GM19099 (cell line): ENCODE measurements around the gene PRRX1.

ENCODE experiments used
- POLR2A ChIP-seq: IDR thresholded peaks from 3 replicates; pipeline ENCODE4 v1.6.1; 2011; ENCODE audit warnings: low read depth; ENCODE audit not compliant: insufficient read length; ENCODE audit errors: extremely low read depth

PRRX1 gene

DNA sequence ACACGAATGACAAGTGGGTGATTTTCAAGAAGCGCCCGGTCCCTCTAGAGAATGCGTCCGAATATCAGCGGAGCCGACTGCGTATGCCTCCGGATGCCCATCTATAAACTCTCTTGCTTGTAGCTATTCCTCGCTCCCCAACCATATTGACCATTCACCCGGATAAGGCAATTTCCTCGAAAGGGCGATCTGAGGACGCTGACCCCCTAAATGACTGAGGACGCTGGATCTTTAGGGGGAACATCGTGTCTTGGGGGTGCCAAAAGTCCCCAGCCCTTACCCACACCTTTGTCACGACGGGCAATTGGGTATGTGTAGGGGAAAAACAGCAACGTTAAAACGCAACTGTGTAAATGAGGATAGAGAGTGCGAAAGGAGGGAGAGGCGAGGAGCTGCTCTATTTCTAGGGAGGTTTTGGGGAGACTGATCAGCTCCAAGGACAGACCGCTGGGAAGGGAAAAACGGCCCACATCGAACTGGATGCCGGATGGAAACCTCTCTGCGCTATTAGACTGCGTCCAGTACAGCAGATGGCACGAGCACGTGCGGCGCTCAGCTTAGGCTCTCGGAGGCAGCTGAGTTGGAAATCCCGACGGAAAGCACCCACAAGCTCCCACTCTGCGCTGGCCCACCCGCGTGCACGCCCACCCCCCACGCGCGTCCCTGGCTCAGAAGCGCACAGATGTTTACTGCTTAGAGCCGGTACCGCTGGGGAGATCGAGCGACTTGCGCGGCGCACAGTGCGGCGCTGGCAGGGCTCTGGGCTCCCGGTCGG is 2.9 kb upstream of the PRRX1 start:
- no peak for TF ChIP-seq POLR2A

GRCh38 chr1:170661646-170662411 is 2.1 kb upstream of the PRRX1 start:
- TF ChIP-seq POLR2A = no peak

GRCh38 chr1:170662561-170663403 is 1.1 kb upstream of the PRRX1 start:
- no peak for TF ChIP-seq POLR2A

GRCh38 chr1:170663404-170664092 is 383 bp upstream of the PRRX1 start:
- TF ChIP-seq POLR2A = no peak

GRCh38 chr1:170664828-170665612 is 1.1 kb downstream of the PRRX1 start:
- TF ChIP-seq POLR2A = no peak

DNA sequence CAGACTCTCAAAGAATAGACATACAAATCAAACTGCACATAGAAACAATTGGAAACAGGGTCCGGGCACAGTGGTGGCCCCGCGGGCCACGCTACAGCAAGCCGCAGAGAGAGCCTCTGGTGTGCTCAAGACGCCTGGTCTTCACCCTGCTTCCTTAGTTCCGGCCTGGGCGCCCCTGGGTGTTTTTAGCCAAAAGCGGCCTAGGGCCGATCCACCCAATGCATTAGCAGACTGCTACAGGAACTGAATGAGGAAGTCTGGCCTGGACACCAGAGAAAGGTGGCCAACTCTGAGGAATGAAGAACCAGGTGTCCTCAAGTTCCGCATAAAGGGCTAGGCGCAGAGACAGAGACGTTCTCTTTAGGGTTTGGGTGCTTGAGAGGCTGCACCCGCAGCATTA is 1.7 kb downstream of the PRRX1 start:
- TF ChIP-seq POLR2A = no peak

DNA sequence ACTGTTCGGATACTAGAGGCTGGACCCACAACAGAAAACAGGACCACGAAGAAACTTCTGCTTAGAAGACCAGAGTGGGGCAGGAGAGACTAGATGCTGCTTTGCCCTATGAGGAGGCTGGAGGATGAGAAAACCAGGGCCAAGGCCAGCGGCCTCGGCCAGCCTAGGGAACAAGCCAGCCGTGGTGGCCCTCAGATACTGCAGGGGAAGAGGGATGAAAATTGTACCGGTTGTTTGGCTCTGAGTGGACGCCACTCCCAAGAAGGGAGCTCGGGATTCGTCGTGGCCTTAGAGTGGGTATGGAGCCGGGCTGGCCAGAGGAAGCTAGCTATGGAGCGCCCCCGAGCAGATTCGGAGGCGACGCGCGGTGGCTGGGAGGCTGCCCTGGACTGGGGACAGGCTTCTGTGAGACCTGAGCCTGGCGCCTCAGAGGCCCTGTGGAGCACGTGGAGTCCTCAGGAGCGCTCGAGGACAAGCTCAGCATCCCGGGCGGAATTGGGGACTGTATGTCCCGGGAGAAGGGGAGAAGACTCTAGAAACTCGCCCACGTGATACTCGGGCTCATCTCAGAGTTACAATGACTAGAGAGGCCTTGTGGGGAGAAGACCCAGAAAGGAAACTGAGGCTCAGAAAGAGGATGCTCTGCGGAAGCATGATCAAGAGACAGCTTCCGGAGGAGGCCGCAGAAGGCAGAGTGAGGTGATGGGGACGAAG is 2.8 kb downstream of the PRRX1 start:
- TF ChIP-seq POLR2A = no peak

- no peak for TF ChIP-seq POLR2A
Observed at GRCh38 chr1:170668209-170669106, 4.5 kb downstream of the PRRX1 start.

GRCh38 chr1:170669107-170669445 is 5.1 kb downstream of the PRRX1 start:
- no peak for TF ChIP-seq POLR2A

DNA sequence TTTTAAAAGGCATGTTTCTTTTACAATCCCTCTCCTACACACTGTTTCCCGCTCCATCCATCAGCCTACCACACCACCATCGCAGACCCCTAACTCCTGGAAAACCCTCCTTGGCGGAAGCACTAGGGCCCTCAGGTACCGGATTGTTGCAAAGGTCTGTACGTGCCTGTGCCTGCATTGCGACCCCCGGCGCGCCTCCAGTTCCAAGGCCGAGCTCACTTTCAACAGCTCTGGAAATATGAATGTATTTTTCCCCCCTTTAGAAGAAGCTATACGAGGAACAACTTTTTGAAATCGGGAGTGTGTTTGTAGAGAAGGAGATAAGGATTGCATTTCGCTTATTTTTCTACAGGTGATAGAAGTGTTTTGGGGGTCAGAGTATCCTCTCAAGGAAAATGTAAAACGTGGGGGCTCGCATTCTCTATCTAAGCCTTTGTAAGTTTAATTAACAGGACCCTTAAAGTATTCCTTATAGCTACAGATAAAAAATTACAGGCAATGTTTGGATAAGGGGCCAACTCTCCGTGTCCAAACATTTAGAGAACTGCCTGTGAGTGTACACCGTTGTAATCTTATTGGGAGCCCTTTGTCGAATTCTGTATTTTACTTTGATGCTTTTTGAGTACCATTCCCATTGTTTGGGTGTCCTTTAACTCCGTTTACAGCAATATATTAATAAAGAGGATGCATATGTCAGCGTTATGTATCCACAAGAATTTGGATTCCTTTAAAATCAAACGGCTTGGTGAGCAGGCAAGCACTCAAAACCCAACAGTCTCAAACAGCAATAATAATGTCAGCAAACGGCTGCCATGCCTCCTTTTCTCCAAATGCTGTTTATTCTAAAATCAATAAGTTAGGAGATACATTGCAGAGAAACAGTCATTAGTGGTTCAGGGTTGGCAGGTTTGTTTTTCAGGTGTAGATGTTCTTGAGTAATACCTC is 5.9 kb downstream of the PRRX1 start:
- TF ChIP-seq POLR2A = no peak

GRCh38 chr1:170670802-170671628 is 7.1 kb downstream of the PRRX1 start:
- no peak for TF ChIP-seq POLR2A

GRCh38 chr1:170671629-170671963 is 7.7 kb downstream of the PRRX1 start:
- TF ChIP-seq POLR2A = no peak
